Neural progenitor cell (in vitro differentiated cells): Measurements from ENCODE around the gene PRXL2A. TPM values are rescaled to one million over a fixed set of nuclear protein-coding genes. Genes with fewer than 3 reads are reported as not detected.

Source experiments
- DNase-seq: peaks from one replicate; pipeline ENCODE4 v3.0.0-alpha.2; 2016; ENCODE audit warnings: low spot score
- H2AFZ ChIP-seq: fragments of 200-600 bp; sonication (generic); replicated peaks from 2 replicates; pipeline ENCODE4 v1.6.1; 2016; ENCODE audit warnings: antibody characterized with exemption
- H3F3A ChIP-seq: fragments of 200-600 bp; sonication (generic); 2 replicates; pipeline ENCODE4 v1.6.1; 2016; ENCODE audit warnings: antibody characterized with exemption, low read depth
- H3K27ac ChIP-seq: fragments of 200-600 bp; sonication (generic); 2 replicates; pipeline ENCODE4 v1.5.1; 2016; ENCODE audit warnings: mild to moderate bottlenecking
- H3K27me3 ChIP-seq: fragments of 200-600 bp; sonication (generic); 2 replicates; pipeline ENCODE4 v1.6.1; 2016; ENCODE audit warnings: mild to moderate bottlenecking, moderate library complexity
- H3K36me3 ChIP-seq: fragments of 200-600 bp; sonication (generic); 2 replicates; pipeline ENCODE4 v1.5.1; 2016
- H3K4me1 ChIP-seq: fragments of 200-600 bp; sonication (generic); 2 replicates; pipeline ENCODE4 v1.6.1; 2016; ENCODE audit warnings: mixed run types
- H3K4me2 ChIP-seq: fragments of 200-600 bp; sonication (generic); 2 replicates; pipeline ENCODE4 v1.6.1; 2016
- H3K4me3 ChIP-seq: fragments of 200-600 bp; sonication (generic); 2 replicates; pipeline ENCODE4 v1.5.1; 2016
- H3K79me2 ChIP-seq: fragments of 200-600 bp; sonication (generic); 2 replicates; pipeline ENCODE4 v1.6.1; 2016; ENCODE audit warnings: low read depth
- H3K9ac ChIP-seq: fragments of 200-600 bp; sonication (generic); 2 replicates; pipeline ENCODE4 v1.6.1; 2016
- H3K9me3 ChIP-seq: fragments of 200-600 bp; sonication (generic); 2 replicates; pipeline ENCODE4 v1.5.1; 2016; ENCODE audit warnings: low read depth
- H4K20me1 ChIP-seq: fragments of 200-600 bp; sonication (generic); 2 replicates; pipeline ENCODE4 v1.6.1; 2016; ENCODE audit warnings: low read depth
- H3K27ac Mint-ChIP-seq: 3 replicates; pipeline ENCODE4 v1.8.0; 2021; ENCODE audit warnings: mixed read lengths
- H3K27me3 Mint-ChIP-seq: 2 replicates; pipeline ENCODE4 v1.8.0; 2022; ENCODE audit warnings: low read depth, mild to moderate bottlenecking, inconsistent platforms, moderate library complexity, mixed read lengths; ENCODE audit not compliant: insufficient read depth
- H3K36me3 Mint-ChIP-seq: 3 replicates; pipeline ENCODE4 v1.8.0; 2021; ENCODE audit warnings: mixed read lengths
- H3K4me1 Mint-ChIP-seq: 3 replicates; pipeline ENCODE4 v1.8.0; 2021; ENCODE audit warnings: mixed read lengths
- H3K4me3 Mint-ChIP-seq: 3 replicates; pipeline ENCODE4 v1.8.0; 2021; ENCODE audit warnings: mild to moderate bottlenecking, moderate library complexity, mixed read lengths
- H3K9me3 Mint-ChIP-seq: 3 replicates; pipeline ENCODE4 v1.8.0; 2020; ENCODE audit warnings: mixed read lengths
- EZH2 ChIP-seq: fragments of 200-600 bp; sonication (generic); IDR thresholded peaks from 2 replicates; pipeline ENCODE4 v1.6.1; 2017; ENCODE audit warnings: antibody characterized with exemption, mild to moderate bottlenecking, moderate library complexity
- EZH2phosphoT487 ChIP-seq: fragments of 200-600 bp; sonication (generic); IDR thresholded peaks from 2 replicates; pipeline ENCODE4 v1.6.1; 2017; ENCODE audit warnings: antibody characterized with exemption
- total RNA-seq: library from RNA; depleted of rRNA; stranded (reverse); fragments of >200 nt; gene quantifications from 2 replicates; pipeline ENCODE4 v1.2.3, GENCODE V29; 2015; ENCODE audit warnings: low replicate concordance
- TF ChIP-seq, protein P1 (sequence below): fragments of 200-600 bp; sonication (generic); IDR thresholded peaks from 2 replicates; pipeline ENCODE4 v1.5.1; 2017; ENCODE audit warnings: antibody characterized with exemption, mild to moderate bottlenecking

Gene PRXL2A
- total RNA-seq, 1 donor from 2014 or later = 107 TPM

DNA sequence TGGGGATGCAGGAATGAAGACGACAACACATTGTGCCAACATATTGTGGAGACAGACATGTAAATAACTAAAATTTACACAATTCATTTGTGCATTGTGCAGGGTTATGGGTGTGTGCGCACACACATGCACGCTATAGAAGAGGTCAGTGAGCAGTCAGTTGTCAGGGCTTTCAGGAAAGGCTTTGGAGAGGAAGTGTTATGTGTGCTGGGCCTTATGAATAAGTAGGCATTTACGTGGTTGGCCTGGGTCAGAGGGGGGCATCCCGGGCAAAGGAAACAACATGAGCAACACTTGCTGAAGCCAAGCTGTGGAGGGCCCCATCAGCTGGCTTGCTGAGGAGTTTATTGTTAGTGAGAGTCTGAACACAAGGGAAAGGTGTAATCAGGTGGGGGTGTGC is 4.1 kb downstream of the PRXL2A start:
- Mint-ChIP-seq H3K27ac (peak overlapping the region; percentile 32), H3K36me3 (peaks cover 25% of the 10 kb centered on the region), H3K27me3 (peaks cover 3% of the 10 kb centered on the region), H3K4me3 (no peak overlapping the region), H3K9me3 (no peaks in the 10 kb centered on the region), H3K4me1 (peaks cover 80% of the 10 kb centered on the region)
- no peak overlapping the region for H3K9ac ChIP-seq
- no peak overlapping the region for H3K4me2 ChIP-seq
- H3K27me3 ChIP-seq = peaks cover 3% of the 10 kb centered on the region
- H3K9me3 ChIP-seq = no peaks in the 10 kb centered on the region
- no peak overlapping the region for H2AFZ ChIP-seq
- no peak for DNase-seq
- no peaks in the 10 kb centered on the region for H3K36me3 ChIP-seq
- TF ChIP-seq EZH2 = no peak
- TF ChIP-seq, protein P1, sequence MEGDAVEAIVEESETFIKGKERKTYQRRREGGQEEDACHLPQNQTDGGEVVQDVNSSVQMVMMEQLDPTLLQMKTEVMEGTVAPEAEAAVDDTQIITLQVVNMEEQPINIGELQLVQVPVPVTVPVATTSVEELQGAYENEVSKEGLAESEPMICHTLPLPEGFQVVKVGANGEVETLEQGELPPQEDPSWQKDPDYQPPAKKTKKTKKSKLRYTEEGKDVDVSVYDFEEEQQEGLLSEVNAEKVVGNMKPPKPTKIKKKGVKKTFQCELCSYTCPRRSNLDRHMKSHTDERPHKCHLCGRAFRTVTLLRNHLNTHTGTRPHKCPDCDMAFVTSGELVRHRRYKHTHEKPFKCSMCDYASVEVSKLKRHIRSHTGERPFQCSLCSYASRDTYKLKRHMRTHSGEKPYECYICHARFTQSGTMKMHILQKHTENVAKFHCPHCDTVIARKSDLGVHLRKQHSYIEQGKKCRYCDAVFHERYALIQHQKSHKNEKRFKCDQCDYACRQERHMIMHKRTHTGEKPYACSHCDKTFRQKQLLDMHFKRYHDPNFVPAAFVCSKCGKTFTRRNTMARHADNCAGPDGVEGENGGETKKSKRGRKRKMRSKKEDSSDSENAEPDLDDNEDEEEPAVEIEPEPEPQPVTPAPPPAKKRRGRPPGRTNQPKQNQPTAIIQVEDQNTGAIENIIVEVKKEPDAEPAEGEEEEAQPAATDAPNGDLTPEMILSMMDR = no peak
- no peak for TF ChIP-seq EZH2phosphoT487
- no peak overlapping the region for H3K4me3 ChIP-seq
- H3K4me1 ChIP-seq = peaks cover 86% of the 10 kb centered on the region
- peaks cover 13% of the 10 kb centered on the region for H3F3A ChIP-seq
- H3K79me2 ChIP-seq = peaks cover 88% of the 10 kb centered on the region
- peaks cover 85% of the 10 kb centered on the region for H4K20me1 ChIP-seq
- H3K27ac ChIP-seq = no peak overlapping the region

GRCh38 chr10:80413271-80413996 is 5.1 kb downstream of the PRXL2A start:
- TF ChIP-seq EZH2phosphoT487 = no peak
- TF ChIP-seq EZH2 = no peak
- TF ChIP-seq, protein P1 = no peak
- Histone ChIP-seq H3K4me3 (no peak overlapping the region), H2AFZ (no peak overlapping the region), H3K4me2 (peak overlapping the region; percentile 17), H3K27ac (no peak overlapping the region), H3F3A (peaks cover 13% of the 10 kb centered on the region), H3K4me1 (peaks cover 90% of the 10 kb centered on the region), H3K36me3 (no peaks in the 10 kb centered on the region), H3K27me3 (no peaks in the 10 kb centered on the region), H3K9ac (no peak overlapping the region), H3K9me3 (no peaks in the 10 kb centered on the region), H4K20me1 (peaks cover 95% of the 10 kb centered on the region), H3K79me2 (peaks cover 98% of the 10 kb centered on the region)
- Mint-ChIP-seq H3K4me1 (peaks cover 76% of the 10 kb centered on the region), H3K4me3 (no peak overlapping the region), H3K36me3 (peaks cover 26% of the 10 kb centered on the region), H3K27ac (peak overlapping the region; percentile 26), H3K9me3 (no peaks in the 10 kb centered on the region), H3K27me3 (no peaks in the 10 kb centered on the region)
- no peak for DNase-seq

- no peaks in the 10 kb centered on the region for H3K9me3 ChIP-seq
- H3K9me3 Mint-ChIP-seq = no peaks in the 10 kb centered on the region
- H3K27me3 ChIP-seq = no peaks in the 10 kb centered on the region
- no peaks in the 10 kb centered on the region for H3K36me3 ChIP-seq
- TF ChIP-seq EZH2 (no peak), EZH2phosphoT487 (no peak)
- TF ChIP-seq, protein P1 = no peak
- peaks cover 13% of the 10 kb centered on the region for H3F3A ChIP-seq
- peak overlapping the region; percentile 17 for H3K4me2 ChIP-seq
- no peak overlapping the region for H3K4me3 ChIP-seq
- no peak for DNase-seq
- H3K4me1 Mint-ChIP-seq = peaks cover 73% of the 10 kb centered on the region
- peak overlapping the region; percentile 54 for H3K27ac Mint-ChIP-seq
- peaks cover 83% of the 10 kb centered on the region for H3K4me1 ChIP-seq
- H3K36me3 Mint-ChIP-seq = peaks cover 27% of the 10 kb centered on the region
- no peaks in the 10 kb centered on the region for H3K27me3 Mint-ChIP-seq
- H2AFZ ChIP-seq = no peak overlapping the region
- H3K79me2 ChIP-seq = peaks cover 98% of the 10 kb centered on the region
- peaks cover 100% of the 10 kb centered on the region for H4K20me1 ChIP-seq
- H3K9ac ChIP-seq = no peak overlapping the region
- no peak overlapping the region for H3K4me3 Mint-ChIP-seq
- H3K27ac ChIP-seq = no peak overlapping the region
Observed at GRCh38 chr10:80414142-80414895, 6.0 kb downstream of the PRXL2A start.
